IPS DF 4.7 (cell line): Measurements from ENCODE around the gene CEACAM4.
"Not testable (repeated sequence)": the region's sequence is repeated elsewhere in the genome, so short reads cannot be mapped to it uniquely, and the experiment has no call there.

Source experiments
- DNase-seq: peaks from one replicate; pipeline ENCODE4 v3.0.0-alpha.2; 2013; ENCODE audit warnings: low spot score; ENCODE audit errors: extremely low read depth

CEACAM4 gene

DNA sequence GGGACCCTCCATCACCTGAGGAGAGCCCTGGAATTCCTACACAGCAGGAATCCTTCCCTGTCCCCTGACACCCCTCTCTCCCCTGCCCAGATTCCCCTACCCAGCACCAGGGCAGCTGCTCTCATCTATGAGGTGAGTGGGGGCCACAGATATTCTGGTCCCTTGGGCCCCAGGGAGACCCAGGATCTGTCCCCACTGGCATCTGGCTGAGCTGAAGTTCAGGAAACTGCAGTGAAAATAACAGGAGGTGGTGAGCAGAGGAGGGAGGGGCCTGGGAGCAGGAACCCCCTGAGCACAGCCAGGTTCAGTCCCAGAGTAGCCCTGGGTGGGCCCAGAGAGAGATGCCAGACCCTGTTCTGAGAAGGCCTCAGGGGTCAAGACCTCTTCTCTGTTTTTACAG is 40.8 kb downstream of the CEACAM4 start:
- no peak for DNase-seq

DNA sequence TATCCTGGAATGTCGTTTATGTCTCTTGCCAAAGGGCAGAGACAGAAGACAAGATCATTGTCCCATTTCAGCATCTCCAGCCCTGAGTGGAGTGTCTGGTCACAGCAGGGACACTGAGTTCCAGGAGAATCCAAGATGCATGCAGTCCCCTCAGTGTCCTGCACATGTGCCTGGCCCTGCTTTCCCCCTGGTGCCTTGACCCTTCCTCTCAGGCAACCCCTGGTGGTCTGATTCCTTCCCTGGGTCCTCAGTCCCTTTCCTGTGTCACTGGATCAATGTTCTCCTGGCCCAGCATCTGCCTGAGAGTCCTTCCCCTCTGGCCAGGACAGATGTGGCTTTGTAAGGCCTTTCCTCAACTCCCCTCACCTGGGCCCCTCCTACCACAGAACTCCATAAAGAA is 41.9 kb downstream of the CEACAM4 start:
- no peak for DNase-seq

DNA sequence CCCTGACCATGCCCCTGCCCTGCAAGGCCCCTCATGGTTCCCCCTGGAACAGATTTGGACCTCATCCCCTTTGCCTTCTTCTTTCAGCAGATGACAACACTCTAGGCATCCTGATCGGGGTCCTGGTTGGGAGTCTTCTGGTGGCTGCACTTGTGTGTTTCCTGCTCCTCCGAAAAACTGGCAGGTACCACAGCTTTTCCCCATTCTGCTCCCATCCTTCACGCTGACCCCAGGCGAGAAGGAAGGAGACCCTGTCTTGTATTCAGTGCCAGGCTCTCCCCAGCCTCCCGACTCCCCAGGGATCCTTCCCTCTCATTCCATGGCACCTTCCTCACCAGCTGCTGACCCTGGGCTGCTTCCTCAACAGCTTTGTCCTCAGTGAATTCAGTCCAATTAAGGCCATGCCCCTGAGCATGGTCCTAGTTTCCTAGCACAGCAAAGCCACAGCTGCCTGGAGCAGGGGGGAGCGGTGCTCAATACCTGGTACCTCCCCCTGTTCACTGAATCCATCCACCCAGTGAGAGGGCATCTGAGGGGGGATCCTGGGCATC is 42.5 kb downstream of the CEACAM4 start:
- DNase-seq: no peak

DNA sequence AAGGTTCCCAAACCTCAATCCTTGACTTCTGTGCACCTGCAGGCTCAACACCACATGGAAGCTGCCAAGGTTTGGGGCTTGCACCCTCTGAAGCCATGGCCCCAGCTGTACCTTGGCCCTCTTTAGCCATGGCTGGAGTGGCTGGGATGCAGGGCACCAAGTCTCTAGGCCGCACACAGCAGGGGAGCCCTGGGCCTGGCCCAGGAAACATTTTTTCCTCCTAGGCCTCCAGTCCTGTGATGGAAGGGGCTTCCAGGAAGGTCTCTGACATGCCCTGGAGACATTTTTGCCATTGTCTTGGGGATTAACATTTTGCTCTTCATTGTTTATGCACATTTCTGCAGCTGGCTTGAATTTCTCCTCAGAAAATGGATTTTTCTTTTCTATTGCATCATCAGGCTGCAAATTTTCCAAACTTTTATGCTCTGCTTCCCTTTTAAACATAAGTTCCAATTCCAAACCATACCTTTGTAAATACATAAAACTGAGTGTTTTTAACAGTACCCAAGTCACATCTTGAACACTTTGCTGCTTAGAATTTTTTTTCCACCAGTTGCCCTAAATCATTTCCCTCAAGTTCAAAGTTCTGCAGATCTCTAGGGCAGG is 44.2 kb downstream of the CEACAM4 start:
- not testable (repeated sequence) for DNase-seq

DNA sequence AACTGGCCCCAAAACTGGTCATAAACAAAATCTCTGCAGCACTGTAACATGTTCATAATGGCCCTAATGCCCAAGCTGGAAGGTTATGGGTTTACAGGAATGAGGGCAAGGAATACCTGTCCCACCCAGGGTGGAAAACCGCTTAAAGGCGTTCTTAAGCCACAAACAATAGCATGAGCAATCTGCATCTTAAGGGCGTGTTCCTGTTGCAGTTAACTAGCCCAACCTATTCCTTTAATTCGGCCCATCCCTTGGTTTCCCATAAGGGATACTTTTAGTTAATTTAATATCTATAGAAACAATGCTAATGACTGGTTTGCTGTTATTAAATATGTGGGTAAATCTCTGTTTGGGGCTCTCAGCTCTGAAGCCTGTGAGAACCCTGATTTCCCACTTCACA is 45.8 kb downstream of the CEACAM4 start:
- DNase-seq: not testable (repeated sequence)

DNA sequence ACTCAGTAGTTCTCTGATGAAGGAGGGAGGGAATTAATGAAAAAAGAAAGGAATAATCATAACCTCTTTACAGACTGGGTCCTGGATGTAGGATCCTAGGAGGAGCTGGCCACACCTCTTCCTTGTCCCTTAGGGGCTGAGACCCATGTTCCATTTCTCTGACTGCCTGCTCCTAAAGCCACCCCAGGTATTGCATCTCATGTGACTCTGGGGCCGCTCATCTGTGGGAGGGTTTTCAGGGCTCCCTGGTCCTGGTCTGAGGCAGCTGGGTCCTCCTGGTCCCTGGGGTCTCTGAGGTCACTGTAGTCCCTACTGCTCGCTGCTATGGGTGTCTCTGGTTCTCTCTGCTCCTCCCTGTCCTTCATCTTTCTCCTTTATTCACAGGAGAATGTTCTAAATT is 48.0 kb downstream of the CEACAM4 start:
- DNase-seq: no peak

DNA sequence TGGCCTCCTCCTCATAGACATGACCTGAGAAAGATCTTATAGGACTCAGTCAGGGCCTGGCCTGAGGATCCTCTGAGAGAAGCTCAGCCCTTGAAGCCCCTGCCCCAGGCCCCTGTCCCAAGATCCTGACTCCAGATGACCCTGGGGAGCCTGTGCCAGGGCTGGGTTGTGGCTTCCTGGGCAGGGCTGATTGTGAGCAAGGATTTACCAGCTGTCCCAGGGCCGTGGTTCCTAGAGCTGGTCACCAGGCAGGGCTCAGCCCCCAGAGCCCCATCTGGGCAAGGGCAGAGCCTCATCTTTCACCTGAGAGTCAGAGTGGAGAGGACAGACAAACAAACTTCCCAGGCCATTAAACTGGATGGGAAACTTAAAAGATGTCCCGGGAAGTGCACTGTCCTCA is 49.0 kb downstream of the CEACAM4 start:
- DNase-seq: no peak

DNA sequence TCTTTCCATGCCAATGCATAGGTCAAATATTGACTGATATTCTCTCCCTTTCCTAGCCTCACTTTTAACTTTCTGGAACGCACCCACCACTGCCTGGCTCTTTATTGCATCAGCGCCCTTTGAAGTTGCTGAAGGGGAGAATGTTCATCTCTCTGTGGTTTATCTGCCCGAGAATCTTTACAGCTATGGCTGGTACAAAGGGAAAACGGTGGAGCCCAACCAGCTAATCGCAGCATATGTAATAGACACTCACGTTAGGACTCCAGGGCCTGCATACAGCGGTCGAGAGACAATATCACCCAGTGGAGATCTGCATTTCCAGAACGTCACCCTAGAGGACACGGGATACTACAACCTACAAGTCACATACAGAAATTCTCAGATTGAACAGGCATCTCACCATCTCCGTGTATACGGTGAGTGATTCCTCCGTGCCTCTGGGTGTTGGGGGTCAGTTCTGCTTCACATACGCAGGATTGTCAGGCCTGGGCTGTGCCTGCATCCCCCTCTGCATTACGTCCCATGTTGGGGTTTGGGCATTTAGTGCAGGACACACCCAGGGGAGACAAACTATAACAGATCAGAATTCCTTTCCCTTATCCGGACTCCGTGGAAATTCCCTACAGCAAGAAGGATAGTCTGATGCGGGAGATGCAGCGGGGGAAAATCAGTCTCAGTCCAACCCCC is 49.6 kb downstream of the CEACAM4 start:
- no peak for DNase-seq

DNA sequence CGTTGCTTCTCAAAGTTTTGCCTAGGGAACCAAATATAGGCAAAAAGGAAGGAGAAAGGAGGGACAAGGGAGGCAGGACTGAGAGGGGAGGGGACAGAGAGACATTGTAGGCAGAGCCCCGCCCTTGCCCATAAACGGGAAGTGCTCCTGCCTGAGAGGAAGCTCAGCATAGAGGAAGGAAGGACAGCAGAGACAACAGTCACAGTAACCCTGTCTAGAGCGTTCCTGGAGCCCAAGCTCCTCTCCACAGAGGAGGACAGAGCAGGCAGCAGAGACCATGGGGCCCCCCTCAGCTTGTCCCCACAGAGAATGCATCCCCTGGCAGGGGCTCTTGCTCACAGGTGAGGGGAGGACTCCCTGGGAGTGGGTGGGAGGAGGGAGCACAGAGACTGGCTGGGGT is 50.9 kb downstream of the CEACAM4 start, which contains the start of gene CEACAM21:
CEACAM21 (plus strand) TSS at position 169 of the 400 bp plus-strand sequence; CDS start at position 278, 109 bp downstream.
- DNase-seq: no peak

DNA sequence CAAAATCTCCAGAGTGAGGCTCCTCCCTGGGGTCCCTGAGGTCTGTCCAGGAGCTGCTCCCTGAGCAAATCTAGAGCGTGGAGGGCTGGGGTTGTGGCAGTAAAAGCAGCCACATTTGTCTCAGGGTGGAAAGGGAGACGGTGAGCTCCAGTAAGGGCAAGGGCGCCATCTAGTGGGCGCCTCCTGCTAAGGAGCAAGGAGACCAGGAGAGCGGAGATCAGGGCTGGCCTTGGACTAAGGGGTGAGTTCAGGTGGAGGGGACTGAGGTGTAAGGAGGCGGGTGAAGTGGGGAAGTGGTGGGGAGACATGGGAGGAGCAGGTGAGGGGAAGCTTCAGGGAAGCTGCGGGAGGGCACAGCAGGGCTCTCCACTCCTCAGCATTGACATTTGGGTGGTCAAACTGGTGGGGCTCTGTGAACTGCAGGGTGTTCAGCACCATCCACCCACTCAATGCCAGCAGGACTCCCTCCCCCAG is 56.2 kb downstream of the CEACAM4 start:
- no peak for DNase-seq

DNA sequence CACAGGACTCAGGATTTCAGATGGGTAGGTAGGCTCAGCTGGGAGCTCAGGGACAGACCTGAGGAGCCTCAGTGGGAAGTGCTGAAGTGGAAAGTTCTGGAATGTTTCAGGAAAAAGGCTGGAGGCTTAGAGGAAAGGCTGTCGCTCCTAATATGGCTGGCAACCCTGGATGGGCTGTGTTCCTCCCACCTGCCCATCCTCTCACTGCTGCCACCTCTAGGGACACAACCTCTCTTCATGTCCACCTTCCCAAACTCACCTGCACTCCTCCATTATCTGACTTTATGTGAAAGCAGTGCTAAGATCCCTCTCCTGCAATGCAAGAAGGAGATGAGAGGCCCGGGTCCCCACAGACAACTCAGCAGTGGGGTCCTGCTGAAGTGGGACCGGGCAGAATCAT is 56.7 kb downstream of the CEACAM4 start:
- DNase-seq: no peak

DNA sequence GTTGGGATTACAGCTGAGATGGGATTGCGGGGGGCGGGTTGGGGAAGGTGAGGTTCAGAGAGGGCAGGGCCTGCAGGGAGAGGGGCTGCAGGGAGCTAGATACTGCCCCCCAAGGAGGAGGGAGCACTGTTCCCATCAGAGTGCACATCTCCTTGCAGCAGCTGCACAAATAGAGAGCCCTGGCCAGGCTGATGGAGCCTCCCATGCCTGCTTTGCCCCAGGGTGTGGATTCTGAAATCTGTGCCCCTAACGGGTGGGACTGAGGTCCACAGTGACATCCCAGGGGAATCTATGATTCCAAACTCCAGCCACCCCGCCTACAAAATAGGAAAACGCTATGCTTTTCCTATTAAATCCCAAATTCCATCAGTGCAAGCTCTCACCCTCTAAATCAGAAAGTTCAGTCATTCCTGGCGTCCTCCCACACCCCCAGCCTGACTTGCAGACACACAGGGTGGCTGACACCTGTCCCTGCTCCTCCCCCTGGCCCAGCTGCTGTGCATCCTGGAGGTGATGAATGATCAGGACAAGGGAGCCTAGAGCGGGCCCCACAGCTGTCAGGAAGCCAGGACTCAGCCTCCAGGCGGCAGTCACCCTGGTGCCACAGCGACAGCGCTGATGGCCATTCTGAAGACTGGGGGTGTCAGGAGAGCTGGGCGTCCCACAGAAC is 57.3 kb downstream of the CEACAM4 start:
- DNase-seq: no peak
